Measurements from ENCODE around the gene FHAD1. TPM values are rescaled to one million over a fixed set of nuclear protein-coding genes. Genes with fewer than 3 reads are reported as not detected.

The FHAD1 gene
- total RNA-seq, 4 donors from 2014 or later = 0.54 to 1.9 (median 0.75) TPM

- TF ChIP-seq CTCF (IDR thresholded peaks at IDR 0.05) (no peak), POLR2A (IDR thresholded peaks at IDR 0.05) (no peak)
- H3K4me1 ChIP-seq = peaks cover 14 to 19% of the 10 kb centered on the region in 2 donors
These were observed 39.8 kb upstream of the FHAD1 start for GRCh38 chr1:15207031-15207828.

GRCh38 chr1:15207829-15208429 lies 39.1 kb upstream of the FHAD1 start:
- H3K27ac ChIP-seq = peak overlapping the region in 2 of 3 donors; percentile 27 to 32
- no peaks in the 10 kb centered on the region for H3K27me3 ChIP-seq
- no peaks in the 10 kb centered on the region for H3K36me3 ChIP-seq
- H3K4me3 ChIP-seq (replicated peaks in 1 of 3) = no peak overlapping the region
- DNase-seq = peak; percentile 71 to 78
- 61 to 68% methylated on average over 6 of the region's 6 CpGs for WGBS, 2 donors
- intact Hi-C loops (cut with DNase I) = no loop called here
- peaks cover 14 to 19% of the 10 kb centered on the region in 2 donors for H3K4me1 ChIP-seq
- TF ChIP-seq POLR2A (IDR thresholded peaks at IDR 0.05) = no peak
- no peak for TF ChIP-seq CTCF (IDR thresholded peaks at IDR 0.05)
- no peaks in the 10 kb centered on the region for H3K9me3 ChIP-seq

More at GRCh38 chr1:15207031-15207828, 39.8 kb upstream of the FHAD1 start:
- peak; percentile 21 to 45 for DNase-seq
- Histone ChIP-seq H3K27ac (peak overlapping the region in 1 of 3 donors; percentile 24), H3K36me3 (no peaks in the 10 kb centered on the region), H3K27me3 (no peaks in the 10 kb centered on the region), H3K9me3 (no peaks in the 10 kb centered on the region), H3K4me3 (replicated peaks in 1 of 3) (no peak overlapping the region)
- 72 to 73% methylated on average over 25 of the region's 25 CpGs for WGBS, 2 donors
- intact Hi-C loops (cut with DNase I) = no loop called here

GRCh38 chr1:15210651-15211375 lies 36.2 kb upstream of the FHAD1 start:
- TF ChIP-seq CTCF (IDR thresholded peaks at IDR 0.05) = no peak
- TF ChIP-seq POLR2A (IDR thresholded peaks at IDR 0.05) = no peak
- H3K27me3 ChIP-seq = no peaks in the 10 kb centered on the region
- H3K27ac ChIP-seq = no peak overlapping the region
- intact Hi-C loops (cut with DNase I) = no loop called here
- no peak for DNase-seq
- H3K36me3 ChIP-seq = no peaks in the 10 kb centered on the region
- H3K4me3 ChIP-seq (replicated peaks in 1 of 3) = no peak overlapping the region
- no peaks in the 10 kb centered on the region for H3K9me3 ChIP-seq
- peaks cover 21 to 27% of the 10 kb centered on the region in 2 donors for H3K4me1 ChIP-seq
- WGBS, 2 donors = 85 to 88% methylated on average over 7 of the region's 7 CpGs

- 92 to 94% methylated on average over 3 of the region's 3 CpGs for WGBS, 2 donors
- no peaks in the 10 kb centered on the region for H3K27me3 ChIP-seq
- no peak overlapping the region for H3K4me3 ChIP-seq (replicated peaks in 1 of 3)
- no peaks in the 10 kb centered on the region for H3K9me3 ChIP-seq
- H3K36me3 ChIP-seq = no peaks in the 10 kb centered on the region
- no peak overlapping the region for H3K27ac ChIP-seq
- TF ChIP-seq CTCF (IDR thresholded peaks at IDR 0.05) (no peak), POLR2A (IDR thresholded peaks at IDR 0.05) (no peak)
- intact Hi-C loops (cut with DNase I) = no loop called here
- DNase-seq = no peak
- H3K4me1 ChIP-seq = peaks cover 21 to 27% of the 10 kb centered on the region in 2 donors
These were observed 35.6 kb upstream of the FHAD1 start for GRCh38 chr1:15211424-15211823.

Measured in thyroid gland (tissue), 4 donors.